DOHH2 (cell line): ENCODE data around the gene BOD1L1.

ENCODE experiments used
- H3F3A ChIP-seq: fragments of 200-600 bp; sonication (generic), shearing (Covaris generic); 2 replicates; pipeline ENCODE4 v1.6.0; 2016; ENCODE audit warnings: antibody characterized with exemption, mild to moderate bottlenecking; ENCODE audit not compliant: control insufficient read depth, insufficient read depth
- H3K27ac ChIP-seq: fragments of 200-600 bp; sonication (generic); 2 replicates; pipeline ENCODE4 v1.5.1; 2014; ENCODE audit warnings: low read depth, mild to moderate bottlenecking, low read length, moderate library complexity
- H3K27me3 ChIP-seq: fragments of 200-600 bp; sonication (generic); 2 replicates; pipeline ENCODE4 v1.6.1; 2014; ENCODE audit warnings: mild to moderate bottlenecking, low read length, mixed read lengths; ENCODE audit not compliant: control insufficient read depth
- H3K36me3 ChIP-seq: fragments of 200-600 bp; sonication (generic); 2 replicates; pipeline ENCODE4 v1.6.1; 2014; ENCODE audit warnings: mild to moderate bottlenecking, low read length, moderate library complexity, mixed read lengths; ENCODE audit not compliant: control insufficient read depth
- H3K4me1 ChIP-seq: fragments of 200-600 bp; sonication (generic); 2 replicates; pipeline ENCODE4 v1.6.1; 2014; ENCODE audit warnings: mild to moderate bottlenecking, low read length, mixed read lengths; ENCODE audit not compliant: control insufficient read depth
- H3K4me2 ChIP-seq: fragments of 200-600 bp; sonication (generic); 2 replicates; pipeline ENCODE4 v1.6.0; 2014; ENCODE audit warnings: mild to moderate bottlenecking, low read length, moderate library complexity
- H3K4me3 ChIP-seq: fragments of 200-600 bp; sonication (generic); 2 replicates; pipeline ENCODE4 v1.5.1; 2014; ENCODE audit warnings: mild to moderate bottlenecking, low read length, mixed read lengths
- H3K79me2 ChIP-seq: fragments of 200-600 bp; sonication (generic); 2 replicates; pipeline ENCODE4 v1.6.1; 2014; ENCODE audit warnings: mild to moderate bottlenecking, low read length, mixed read lengths; ENCODE audit not compliant: control insufficient read depth
- H3K9me2 ChIP-seq: fragments of 200-600 bp; sonication (generic); replicated peaks from 2 replicates; pipeline ENCODE4 v1.6.1; 2014; ENCODE audit warnings: mild to moderate bottlenecking, low read length, mixed read lengths; ENCODE audit not compliant: control insufficient read depth
- H3K9me3 ChIP-seq: fragments of 200-600 bp; sonication (generic); 2 replicates; pipeline ENCODE4 v1.6.1; 2014; ENCODE audit warnings: antibody characterized with exemption, low read length, mixed read lengths; ENCODE audit not compliant: control insufficient read depth, insufficient read depth
- H4K20me1 ChIP-seq: fragments of 200-600 bp; sonication (generic); 2 replicates; pipeline ENCODE4 v1.6.0; 2014; ENCODE audit warnings: low read depth, mild to moderate bottlenecking, antibody characterized with exemption, low read length, moderate library complexity; ENCODE audit not compliant: control insufficient read depth, insufficient read depth
- EZH2phosphoT487 ChIP-seq: fragments of 200-600 bp; sonication (generic); IDR thresholded peaks from 2 replicates; pipeline ENCODE4 v1.6.1; 2017; ENCODE audit warnings: borderline replicate concordance, mild to moderate bottlenecking, antibody characterized with exemption, low read length, moderate library complexity, mixed read lengths
- TF ChIP-seq, protein P1 (sequence below): fragments of 200-600 bp; sonication (generic); IDR thresholded peaks from one replicate; pipeline ENCODE4 v1.5.1; 2014; ENCODE audit warnings: antibody characterized with exemption, mild to moderate bottlenecking, low read depth, low read length; ENCODE audit not compliant: poor library complexity, severe bottlenecking

Gene BOD1L1

DNA sequence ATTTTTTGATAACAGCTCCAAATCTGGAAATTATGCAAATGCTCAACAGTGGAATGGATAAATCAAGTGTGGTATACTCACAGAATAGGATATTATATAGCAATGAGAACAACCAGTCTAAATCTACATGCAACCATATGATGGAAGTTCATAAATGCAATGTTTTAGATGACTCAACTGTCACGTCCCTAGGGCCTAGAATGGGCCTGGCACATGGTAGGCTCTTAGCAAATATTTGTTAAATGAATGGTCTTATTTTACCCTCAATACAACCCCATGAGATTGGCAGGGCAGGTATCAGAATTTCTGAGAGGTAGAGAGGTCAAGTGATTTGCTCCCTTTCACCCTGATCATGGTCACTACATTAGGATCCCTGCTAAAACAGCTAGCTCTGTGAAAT is 68.6 kb downstream of the BOD1L1 start:
- Histone ChIP-seq H3K4me2 (no peak overlapping the region), H3K79me2 (no peaks in the 10 kb centered on the region), H3K27me3 (no peaks in the 10 kb centered on the region), H3K36me3 (no peaks in the 10 kb centered on the region), H3K4me3 (no peak overlapping the region), H3K27ac (no peak overlapping the region), H4K20me1 (no peaks in the 10 kb centered on the region), H3K9me2 (no peaks in the 10 kb centered on the region), H3K4me1 (no peaks in the 10 kb centered on the region), H3F3A (no peaks in the 10 kb centered on the region), H3K9me3 (no peaks in the 10 kb centered on the region)
- TF ChIP-seq, protein P1, sequence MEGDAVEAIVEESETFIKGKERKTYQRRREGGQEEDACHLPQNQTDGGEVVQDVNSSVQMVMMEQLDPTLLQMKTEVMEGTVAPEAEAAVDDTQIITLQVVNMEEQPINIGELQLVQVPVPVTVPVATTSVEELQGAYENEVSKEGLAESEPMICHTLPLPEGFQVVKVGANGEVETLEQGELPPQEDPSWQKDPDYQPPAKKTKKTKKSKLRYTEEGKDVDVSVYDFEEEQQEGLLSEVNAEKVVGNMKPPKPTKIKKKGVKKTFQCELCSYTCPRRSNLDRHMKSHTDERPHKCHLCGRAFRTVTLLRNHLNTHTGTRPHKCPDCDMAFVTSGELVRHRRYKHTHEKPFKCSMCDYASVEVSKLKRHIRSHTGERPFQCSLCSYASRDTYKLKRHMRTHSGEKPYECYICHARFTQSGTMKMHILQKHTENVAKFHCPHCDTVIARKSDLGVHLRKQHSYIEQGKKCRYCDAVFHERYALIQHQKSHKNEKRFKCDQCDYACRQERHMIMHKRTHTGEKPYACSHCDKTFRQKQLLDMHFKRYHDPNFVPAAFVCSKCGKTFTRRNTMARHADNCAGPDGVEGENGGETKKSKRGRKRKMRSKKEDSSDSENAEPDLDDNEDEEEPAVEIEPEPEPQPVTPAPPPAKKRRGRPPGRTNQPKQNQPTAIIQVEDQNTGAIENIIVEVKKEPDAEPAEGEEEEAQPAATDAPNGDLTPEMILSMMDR = no peak
- TF ChIP-seq EZH2phosphoT487 = no peak

DNA sequence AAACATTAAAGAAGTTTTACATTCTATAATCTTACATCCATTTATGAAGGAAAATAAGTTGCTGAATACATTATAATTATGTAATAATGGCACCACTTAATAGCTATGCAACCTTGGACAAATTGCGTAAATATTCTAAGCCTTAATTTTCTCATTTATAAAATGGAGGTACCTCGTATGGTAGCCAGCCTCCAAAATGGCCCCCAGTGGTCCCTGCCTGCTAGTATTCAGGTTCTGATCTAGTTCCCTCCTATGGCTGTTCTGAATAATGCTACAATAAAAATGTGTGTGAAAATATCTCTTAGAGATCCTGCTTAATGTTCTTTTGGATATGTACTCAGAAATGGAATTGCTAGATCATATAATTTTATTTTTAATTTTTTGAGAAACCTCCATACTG is 72.2 kb downstream of the BOD1L1 start:
- Histone ChIP-seq H3F3A (no peaks in the 10 kb centered on the region), H3K9me2 (no peaks in the 10 kb centered on the region), H3K79me2 (no peaks in the 10 kb centered on the region), H3K36me3 (no peaks in the 10 kb centered on the region), H3K4me1 (no peaks in the 10 kb centered on the region), H3K27me3 (peaks cover 6% of the 10 kb centered on the region), H3K4me3 (no peak overlapping the region), H4K20me1 (no peaks in the 10 kb centered on the region), H3K4me2 (no peak overlapping the region), H3K27ac (no peak overlapping the region), H3K9me3 (no peaks in the 10 kb centered on the region)
- no peak for TF ChIP-seq EZH2phosphoT487
- TF ChIP-seq, protein P1 = no peak

DNA sequence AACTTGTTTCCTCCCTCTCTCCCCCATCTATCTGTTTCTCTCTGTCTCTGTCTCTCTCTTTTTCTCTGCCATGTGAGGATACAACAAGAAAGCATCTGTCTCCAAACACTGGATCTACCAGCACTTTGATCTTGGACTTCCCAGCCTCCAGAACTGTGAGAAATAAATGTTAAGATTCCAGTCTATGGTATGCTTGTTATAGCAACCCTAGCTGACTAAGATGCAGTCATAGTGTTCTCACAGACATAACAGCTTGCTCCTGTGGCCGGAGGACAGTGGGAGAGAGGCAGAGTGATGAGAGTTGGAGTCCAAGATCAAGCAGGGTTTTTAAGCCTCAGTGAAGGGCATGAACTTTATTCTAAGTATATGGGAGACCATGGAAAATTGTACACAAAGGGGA is 74.4 kb downstream of the BOD1L1 start:
- Histone ChIP-seq H3F3A (peaks cover 6% of the 10 kb centered on the region), H3K79me2 (no peaks in the 10 kb centered on the region), H3K4me1 (peaks cover 6% of the 10 kb centered on the region), H3K4me3 (no peak overlapping the region), H3K27ac (no peak overlapping the region), H3K9me3 (no peaks in the 10 kb centered on the region), H3K27me3 (peaks cover 10% of the 10 kb centered on the region), H4K20me1 (no peaks in the 10 kb centered on the region), H3K9me2 (no peaks in the 10 kb centered on the region), H3K4me2 (no peak overlapping the region), H3K36me3 (no peaks in the 10 kb centered on the region)
- TF ChIP-seq EZH2phosphoT487 = no peak
- TF ChIP-seq, protein P1 = no peak
